ENCODE data around the gene PASK. TPM values are rescaled to one million over a fixed set of nuclear protein-coding genes. Genes with fewer than 3 reads are reported as not detected.
A peak's percentile ranks its signal among the peaks of the same experiment; 100 is the strongest.

The PASK gene
- total RNA-seq, 3 donors from 2014 or later, result 35.6 to 62.7 (median 49.8) TPM

GRCh38 chr2:241064008-241064801 lies 85.1 kb downstream of the PASK start:
- Mint-ChIP-seq H3K36me3 (ENCODE audit: insufficient read depth) (peaks cover 2% of the 10 kb centered on the region), H3K4me3 (peak overlapping the region; percentile 42), H3K4me1 (ENCODE audit: low read depth) (peaks cover 2% of the 10 kb centered on the region), H3K27me3 (ENCODE audit: low read depth) (peaks cover 2% of the 10 kb centered on the region), H3K9me3 (no peaks in the 10 kb centered on the region)
- DNase-seq, result peak; percentile 36
- ATAC-seq, result peak; percentile 78 to 83

- Mint-ChIP-seq H3K9me3 (no peaks in the 10 kb centered on the region), H3K27me3 (ENCODE audit: low read depth) (peaks cover 2% of the 10 kb centered on the region), H3K4me3 (peak overlapping the region; percentile 31), H3K4me1 (ENCODE audit: low read depth) (peaks cover 2% of the 10 kb centered on the region), H3K36me3 (ENCODE audit: insufficient read depth) (peaks cover 2% of the 10 kb centered on the region)
- DNase-seq (no peak), ATAC-seq (peak; percentile 12 to 16)
Measured at GRCh38 chr2:241063587-241063986, 85.7 kb downstream of the PASK start.

- peaks cover 2% of the 10 kb centered on the region for H3K27me3 Mint-ChIP-seq (ENCODE audit: low read depth)
- no peak for ATAC-seq
- no peaks in the 10 kb centered on the region for H3K9me3 Mint-ChIP-seq
- H3K36me3 Mint-ChIP-seq (ENCODE audit: insufficient read depth), result peaks cover 2% of the 10 kb centered on the region
- no peak for DNase-seq
- H3K4me3 Mint-ChIP-seq, result no peak overlapping the region
- peaks cover 2% of the 10 kb centered on the region for H3K4me1 Mint-ChIP-seq (ENCODE audit: low read depth)
Measured at GRCh38 chr2:241063093-241063551, 86.2 kb downstream of the PASK start.

- peaks cover 2% of the 10 kb centered on the region for H3K36me3 Mint-ChIP-seq (ENCODE audit: insufficient read depth)
- no peaks in the 10 kb centered on the region for H3K9me3 Mint-ChIP-seq
- ATAC-seq, result no peak
- peaks cover 2% of the 10 kb centered on the region for H3K27me3 Mint-ChIP-seq (ENCODE audit: low read depth)
- no peak overlapping the region for H3K4me3 Mint-ChIP-seq
- peaks cover 2% of the 10 kb centered on the region for H3K4me1 Mint-ChIP-seq (ENCODE audit: low read depth)
- no peak for DNase-seq
Measured at GRCh38 chr2:241062389-241063092, 86.7 kb downstream of the PASK start.

GRCh38 chr2:241061275-241061674 lies 88.0 kb downstream of the PASK start:
- Mint-ChIP-seq H3K27me3 (ENCODE audit: low read depth) (peaks cover 2% of the 10 kb centered on the region), H3K36me3 (ENCODE audit: insufficient read depth) (no peaks in the 10 kb centered on the region), H3K4me1 (ENCODE audit: low read depth) (peaks cover 2% of the 10 kb centered on the region), H3K9me3 (no peaks in the 10 kb centered on the region), H3K4me3 (no peak overlapping the region)
- no peak for ATAC-seq
- DNase-seq, result no peak

Other genes with a start within 250 kb of the PASK start
- not detected for gene CROCC2, start 243.1 kb downstream of the PASK start, total RNA-seq
- 1 to 10 TPM in 2 of 3 donors, under 1 TPM in 1; 0.53 to 2.1 (median 1.3) TPM for gene SNED1, start 150.9 kb downstream of the PASK start, total RNA-seq
- 10 to 100 TPM; 40.5 to 42.3 (median 41.8) TPM for gene MTERF4, start 47.2 kb downstream of the PASK start, total RNA-seq
- 10 to 100 TPM; 66.3 to 74.1 (median 73.7) TPM for gene PPP1R7, start 995 bp upstream of the PASK start, total RNA-seq
- gene ANO7, start 39.2 kb upstream of the PASK start, total RNA-seq, result under 1 TPM; 0.60 to 0.76 (median 0.63) TPM
- 100 to 1,000 TPM; 231 to 270 (median 257) TPM for gene HDLBP, start 166.2 kb upstream of the PASK start, total RNA-seq
- 100 to 1,000 TPM; 185 to 215 (median 189) TPM for gene SEPTIN2, start 166.5 kb upstream of the PASK start, total RNA-seq
- gene FARP2, start 206.8 kb upstream of the PASK start, total RNA-seq, result 10 to 100 TPM; 29.5 to 35.6 (median 30.3) TPM